Gastroesophageal sphincter (tissue), 4 donors: ENCODE results near the gene SLC7A11. TPM values are rescaled to one million over a fixed set of nuclear protein-coding genes. Genes with fewer than 3 reads are reported as not detected.

Experiments used
- ATAC-seq: fragments of 150-250 bp; one replicate; pipeline ENCODE4 v1.9.1; 2016; ENCODE audit warnings: mild to moderate bottlenecking, moderate library complexity
- H3K27ac ChIP-seq, 4 donors: fragments of 200-600 bp; sonication (generic) in 3 of 4; 1 replicate in 3 of 4; 2 replicates in 1 of 4; pipeline ENCODE4 v1.5.1; 2016 to 2019
- H3K27me3 ChIP-seq: fragments of 200-600 bp; sonication (generic); one replicate; pipeline ENCODE4 v1.5.1; 2019
- H3K36me3 ChIP-seq, 2 donors: fragments of 200-600 bp; sonication (generic); one replicate each; pipeline ENCODE4 v1.5.1; 2019; ENCODE audit warnings: control low read depth in 1 of 2
- H3K4me1 ChIP-seq, 3 donors: fragments of 200-600 bp; sonication (generic); 1 replicate in 2 of 3; 2 replicates in 1 of 3; pipeline ENCODE4 v1.5.1; 2016 to 2019; ENCODE audit warnings: control low read depth in 2 of 3
- H3K4me3 ChIP-seq, 2 donors: fragments of 200-600 bp; sonication (generic); one replicate each; pipeline ENCODE4 v1.5.1; 2019; ENCODE audit warnings: mild to moderate bottlenecking in 1 of 2, moderate library complexity in 1 of 2
- H3K9me3 ChIP-seq, 3 donors: fragments of 200-600 bp; sonication (generic); one replicate each; pipeline ENCODE4 v1.5.1; 2017 to 2019; ENCODE audit warnings: control low read depth in 2 of 3
- EP300 ChIP-seq: sonication (generic); formaldehyde crosslinking; IDR thresholded peaks from one replicate; pipeline ENCODE4 v1.6.1; 2017; ENCODE audit warnings: antibody characterized with exemption, mild to moderate bottlenecking
- POLR2A ChIP-seq, 2 donors: fragments of 450-650 bp; IDR thresholded peaks; one replicate each; pipeline ENCODE4 v1.6.1; 2017; ENCODE audit warnings: antibody characterized with exemption in 2 of 2, mild to moderate bottlenecking in 2 of 2, moderate library complexity in 1 of 2
- POLR2AphosphoS5 ChIP-seq: sonication (generic); formaldehyde crosslinking; IDR thresholded peaks from one replicate; pipeline ENCODE4 v1.6.1; 2017; ENCODE audit warnings: antibody characterized with exemption
- WGBS, 2 donors: methylation state at CpG; one replicate each; pipeline ENCODE4 v1.1.5; 2018; ENCODE audit warnings: low coverage in 1 of 2; 5-methylcytosine and 5-hydroxymethylcytosine counted together
- total RNA-seq, 4 donors: library from RNA; depleted of rRNA; stranded (reverse); fragments of >200 nt; gene quantifications; one replicate each; pipeline ENCODE4 v1.1.0, GENCODE V29; 2016
- TF ChIP-seq, protein P1 (sequence below), 4 experiments: fragments of 200-600 bp in 2 of 4; fragments of 450-650 bp in 2 of 4; sonication (generic) in 1 of 4; IDR thresholded peaks; one replicate each; pipeline ENCODE4 v1.5.1; 2017 to 2019; ENCODE audit warnings: antibody characterized with exemption in 4 of 4, mild to moderate bottlenecking in 2 of 4, moderate library complexity in 2 of 4

The SLC7A11 gene
- total RNA-seq, 4 donors from 2014 or later, result 0.13 to 0.67 (median 0.33) TPM

DNA sequence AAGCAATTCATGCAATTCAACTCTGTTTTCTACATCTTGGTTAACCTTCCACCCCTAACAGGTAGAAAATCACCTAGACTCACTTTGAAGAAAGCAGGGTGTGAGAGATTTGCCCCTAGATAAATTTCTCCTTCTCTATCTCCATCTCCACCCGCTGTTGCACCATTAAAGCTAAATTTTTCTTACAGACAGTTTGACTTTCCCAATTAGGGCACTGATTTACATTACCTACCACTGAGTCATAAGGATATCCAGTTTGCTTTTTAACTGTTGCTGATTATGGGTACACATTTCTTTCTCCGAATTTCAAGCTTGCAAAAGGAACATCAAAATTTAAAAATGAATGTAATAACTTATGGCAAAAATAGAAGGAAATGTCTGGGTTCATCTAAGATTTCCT, 13.0 kb downstream of the SLC7A11 start:
- no peak for ATAC-seq
- 40% methylated on average over 2 of the region's 2 CpGs; no CpG with 5 or more reads in 1 of the 2 donors for WGBS, 2 donors
- Histone ChIP-seq H3K27ac (no peak overlapping the region), H3K36me3 (no peaks in the 10 kb centered on the region), H3K9me3 (no peaks in the 10 kb centered on the region), H3K4me3 (no peak overlapping the region), H3K4me1 (no peaks in the 10 kb centered on the region), H3K27me3 (no peaks in the 10 kb centered on the region)
- TF ChIP-seq POLR2A (IDR thresholded peaks at IDR 0.05) (no peak), POLR2AphosphoS5 (no peak), EP300 (no peak)
- TF ChIP-seq, protein P1, sequence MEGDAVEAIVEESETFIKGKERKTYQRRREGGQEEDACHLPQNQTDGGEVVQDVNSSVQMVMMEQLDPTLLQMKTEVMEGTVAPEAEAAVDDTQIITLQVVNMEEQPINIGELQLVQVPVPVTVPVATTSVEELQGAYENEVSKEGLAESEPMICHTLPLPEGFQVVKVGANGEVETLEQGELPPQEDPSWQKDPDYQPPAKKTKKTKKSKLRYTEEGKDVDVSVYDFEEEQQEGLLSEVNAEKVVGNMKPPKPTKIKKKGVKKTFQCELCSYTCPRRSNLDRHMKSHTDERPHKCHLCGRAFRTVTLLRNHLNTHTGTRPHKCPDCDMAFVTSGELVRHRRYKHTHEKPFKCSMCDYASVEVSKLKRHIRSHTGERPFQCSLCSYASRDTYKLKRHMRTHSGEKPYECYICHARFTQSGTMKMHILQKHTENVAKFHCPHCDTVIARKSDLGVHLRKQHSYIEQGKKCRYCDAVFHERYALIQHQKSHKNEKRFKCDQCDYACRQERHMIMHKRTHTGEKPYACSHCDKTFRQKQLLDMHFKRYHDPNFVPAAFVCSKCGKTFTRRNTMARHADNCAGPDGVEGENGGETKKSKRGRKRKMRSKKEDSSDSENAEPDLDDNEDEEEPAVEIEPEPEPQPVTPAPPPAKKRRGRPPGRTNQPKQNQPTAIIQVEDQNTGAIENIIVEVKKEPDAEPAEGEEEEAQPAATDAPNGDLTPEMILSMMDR (IDR thresholded peaks at IDR 0.05), result no peak

GRCh38 chr4:138226351-138226750, 15.8 kb downstream of the SLC7A11 start:
- Histone ChIP-seq H3K27me3 (no peaks in the 10 kb centered on the region), H3K36me3 (no peaks in the 10 kb centered on the region), H3K27ac (no peak overlapping the region), H3K4me3 (no peak overlapping the region), H3K4me1 (peaks cover 0 to 16% (median 0%) of the 10 kb centered on the region in 3 donors), H3K9me3 (no peaks in the 10 kb centered on the region)
- TF ChIP-seq EP300, result no peak
- TF ChIP-seq, protein P1 (IDR thresholded peaks at IDR 0.05), result no peak
- no peak for TF ChIP-seq POLR2AphosphoS5
- WGBS, 2 donors, result 88 to 94% methylated on average over 3 of the region's 3 CpGs
- ATAC-seq, result no peak

- no peak for ATAC-seq
- TF ChIP-seq EP300, result no peak
- TF ChIP-seq POLR2AphosphoS5, result no peak
- TF ChIP-seq POLR2A (IDR thresholded peaks at IDR 0.05), result no peak
- TF ChIP-seq, protein P1 (IDR thresholded peaks at IDR 0.05), result no peak
- peaks cover 0 to 16% (median 0%) of the 10 kb centered on the region in 3 donors for H3K4me1 ChIP-seq
- no peak overlapping the region for H3K27ac ChIP-seq
- H3K9me3 ChIP-seq, result no peaks in the 10 kb centered on the region
- WGBS, 2 donors, result 10 to 14% methylated on average over 1 of the region's 1 CpG
- H3K4me3 ChIP-seq, result no peak overlapping the region
- H3K36me3 ChIP-seq, result no peaks in the 10 kb centered on the region
- no peaks in the 10 kb centered on the region for H3K27me3 ChIP-seq
Measured at GRCh38 chr4:138225477-138225876, 16.7 kb downstream of the SLC7A11 start.

GRCh38 chr4:138224614-138225013, 17.5 kb downstream of the SLC7A11 start:
- no peaks in the 10 kb centered on the region for H3K27me3 ChIP-seq
- ATAC-seq, result no peak
- no peaks in the 10 kb centered on the region for H3K9me3 ChIP-seq
- no peak overlapping the region for H3K4me3 ChIP-seq
- TF ChIP-seq EP300 (no peak), POLR2A (IDR thresholded peaks at IDR 0.05) (no peak)
- TF ChIP-seq, protein P1 (IDR thresholded peaks at IDR 0.05), result no peak
- no peaks in the 10 kb centered on the region for H3K36me3 ChIP-seq
- no peak overlapping the region for H3K27ac ChIP-seq
- H3K4me1 ChIP-seq, result peaks cover 0 to 16% (median 0%) of the 10 kb centered on the region in 3 donors

GRCh38 chr4:138223231-138223910, 18.8 kb downstream of the SLC7A11 start:
- no peak overlapping the region for H3K4me3 ChIP-seq
- no peaks in the 10 kb centered on the region for H3K36me3 ChIP-seq
- no peaks in the 10 kb centered on the region for H3K9me3 ChIP-seq
- no peaks in the 10 kb centered on the region for H3K27me3 ChIP-seq
- H3K4me1 ChIP-seq, result peaks cover 0 to 16% (median 0%) of the 10 kb centered on the region in 3 donors
- WGBS, 2 donors, result 52 to 85% methylated on average over 2 to 4 of the region's 4 CpGs
- ATAC-seq, result no peak
- no peak for TF ChIP-seq EP300
- TF ChIP-seq, protein P1 (IDR thresholded peaks at IDR 0.05), result no peak
- TF ChIP-seq POLR2A (IDR thresholded peaks at IDR 0.05), result no peak
- TF ChIP-seq POLR2AphosphoS5, result no peak
- H3K27ac ChIP-seq, result no peak overlapping the region
